Activated T-helper 1 cell treated with Interleukin-2 at 50 U/mL for 16 hours (primary cell): ENCODE data around the gene PEX11B.

Source experiments
- DNase-seq: peaks from one replicate; pipeline ENCODE4 v3.0.0-alpha.2; 2020; ENCODE audit warnings: low read depth

PEX11B gene

DNA sequence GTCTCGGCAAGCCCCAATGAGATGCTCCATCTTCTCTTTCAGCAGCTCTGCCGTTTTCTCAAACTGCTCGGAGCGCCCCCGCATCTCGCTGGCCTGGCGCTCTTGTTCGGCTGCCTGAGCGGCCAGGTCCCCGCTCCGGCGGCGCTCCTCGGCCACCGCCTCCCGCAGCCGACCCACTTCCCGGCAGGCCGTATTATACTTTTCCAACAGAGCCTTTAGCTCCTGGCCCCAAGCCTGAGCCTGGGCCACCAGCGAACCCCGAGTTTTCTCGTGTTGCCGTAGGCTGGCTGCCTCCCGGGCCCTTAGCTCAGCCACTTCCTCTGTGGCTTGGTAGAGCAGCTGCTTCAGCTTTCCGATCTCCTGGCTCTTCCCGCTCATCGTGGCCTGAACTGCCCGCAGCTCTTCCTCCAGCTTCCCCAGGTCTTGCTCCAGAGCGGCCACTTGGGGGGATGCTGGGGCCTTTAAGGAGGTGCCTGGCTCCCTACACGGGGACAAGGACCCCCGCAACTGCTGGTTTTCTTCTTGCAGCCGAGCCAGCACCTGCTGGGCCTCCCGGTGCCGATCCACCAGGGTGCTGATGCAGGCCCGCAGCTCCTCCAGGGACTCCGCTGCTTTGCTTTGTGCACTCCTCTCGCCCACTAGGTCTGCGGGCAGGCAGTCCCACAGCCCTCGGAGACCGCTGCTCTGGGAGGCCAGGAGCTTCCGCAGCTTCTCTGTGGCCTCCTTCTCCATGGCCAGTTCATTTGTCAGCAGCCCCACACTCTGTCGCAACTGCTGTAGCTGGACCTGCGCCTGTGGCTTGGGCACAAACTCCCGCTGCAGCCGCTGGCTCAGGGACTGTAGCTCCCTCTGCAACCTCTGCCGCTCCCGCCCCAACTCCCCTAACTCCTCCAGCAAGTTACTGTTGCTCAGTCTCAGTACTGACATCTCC is 46.3 kb downstream of the PEX11B start:
- DNase-seq = peak; percentile 21

DNA sequence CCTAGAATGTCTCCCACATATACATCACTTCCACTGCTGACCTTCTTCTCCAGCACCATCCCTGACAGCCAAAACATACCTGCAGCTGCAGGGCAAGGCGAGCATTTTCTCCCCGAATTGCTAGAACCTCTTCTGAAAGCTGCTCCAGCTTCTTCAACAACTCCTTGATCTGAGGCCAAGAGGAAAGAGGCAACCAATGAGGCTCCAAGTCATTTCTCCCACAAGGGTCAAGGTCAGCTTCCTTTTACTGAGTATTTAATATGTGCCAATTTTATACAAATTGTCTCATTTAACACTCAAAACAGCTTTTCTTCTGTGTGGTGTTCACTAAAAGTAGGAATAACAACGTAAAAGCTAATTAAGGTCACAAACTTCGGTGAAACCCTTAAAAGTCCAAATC is 50.3 kb downstream of the PEX11B start:
- no peak for DNase-seq

DNA sequence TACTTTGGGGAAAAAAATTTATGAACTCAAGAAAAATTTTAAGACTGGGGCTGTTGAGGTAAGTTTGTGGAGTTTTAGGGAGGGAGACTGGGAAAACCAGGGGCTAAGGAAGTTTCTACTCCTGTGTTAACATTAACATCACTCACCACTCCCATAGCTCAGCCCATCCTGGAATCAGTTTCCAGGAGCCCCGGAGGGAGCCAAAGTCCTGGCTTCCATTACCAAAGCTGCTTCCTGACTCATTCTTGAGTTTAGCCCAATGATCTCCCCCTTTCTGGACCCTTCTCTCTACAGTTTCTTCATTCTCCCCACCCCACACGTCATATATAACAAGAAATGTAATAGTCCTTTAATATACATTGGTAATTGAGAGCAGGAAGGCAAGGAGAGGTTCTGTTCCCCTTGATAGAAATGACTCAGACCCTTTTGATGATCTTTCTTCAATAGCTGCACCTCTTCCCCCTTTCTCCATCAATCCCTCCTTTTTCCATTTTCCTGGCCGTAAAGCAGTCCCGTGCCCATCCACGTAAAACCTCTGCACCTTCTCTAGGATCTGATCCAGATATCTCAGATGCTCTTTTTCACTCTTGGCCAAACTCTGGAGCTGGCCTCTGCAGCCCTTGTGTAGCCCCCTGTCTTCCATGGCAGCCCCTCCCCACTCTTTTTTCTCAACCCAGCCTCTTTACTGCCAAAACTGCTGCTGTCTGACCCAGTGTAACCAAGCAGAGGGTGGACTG is 55.1 kb downstream of the PEX11B start:
- no peak for DNase-seq
